ENCODE measurements around the gene PANK4. TPM values are rescaled to one million over a fixed set of nuclear protein-coding genes. Genes with fewer than 3 reads are reported as not detected.

The PANK4 gene
- total RNA-seq, 1 experiment from 2014 or later = 32.2 TPM

- Histone ChIP-seq H2BK120ac (ENCODE audit: low read depth, low read length, poor library complexity, severe bottlenecking) (no peak overlapping the region), H3K4me2 (ENCODE audit: insufficient read depth, insufficient read length, low read length) (no peak overlapping the region), H4K91ac (ENCODE audit: insufficient read length, low read depth, low read length) (no peak overlapping the region), H3K14ac (ENCODE audit: insufficient read depth, low read length) (no peak overlapping the region), H3K56ac (ENCODE audit: insufficient read length, low read depth, low read length) (no peak overlapping the region), H2BK5ac (ENCODE audit: insufficient read length, low read length) (no peak overlapping the region), H2BK12ac (ENCODE audit: insufficient read length, low read depth, low read length) (no peak overlapping the region), H3K27ac (ENCODE audit: insufficient read length, low read depth, low read length) (no peak overlapping the region), H3K79me1 (ENCODE audit: insufficient read depth, low read depth, low read length, poor library complexity, severe bottlenecking) (no peaks in the 10 kb centered on the region), H3T11ph (ENCODE audit: low read length) (no peak overlapping the region), H3K4me1 (ENCODE audit: insufficient read depth, low read length) (no peaks in the 10 kb centered on the region), H3K18ac (ENCODE audit: insufficient read length, low read depth, low read length) (no peak overlapping the region), H3K9ac (ENCODE audit: extremely low read depth, insufficient read length, low read length) (no peak overlapping the region), H3K27me3 (ENCODE audit: insufficient read depth, low read length) (peaks cover 20% of the 10 kb centered on the region; the same call in 1 of the 2 replicates), H3K4ac (ENCODE audit: low read depth, low read length) (no peak overlapping the region), H3K79me2 (ENCODE audit: insufficient read depth, low read length) (no peaks in the 10 kb centered on the region), H4K5ac (ENCODE audit: insufficient read length, low read depth, low read length) (no peak overlapping the region), H4K20me1 (ENCODE audit: control insufficient read depth, insufficient read depth, insufficient read length) (peaks cover 3% of the 10 kb centered on the region), H3K23me2 (ENCODE audit: insufficient read length, low read depth, low read length, poor library complexity, severe bottlenecking) (no peaks in the 10 kb centered on the region), H3K9me3 (ENCODE audit: control insufficient read depth, low read depth, low read length) (no peaks in the 10 kb centered on the region), H2AFZ (ENCODE audit: low read length) (no peak overlapping the region), H3K23ac (ENCODE audit: insufficient read length, low read depth, low read length) (no peak overlapping the region), H2BK20ac (ENCODE audit: low read depth, low read length, poor library complexity, severe bottlenecking) (no peak overlapping the region), H2BK15ac (ENCODE audit: low read depth, low read length) (no peak overlapping the region), H4K8ac (replicated peaks; ENCODE audit: insufficient read length, low read depth, low read length) (no peak overlapping the region), H2AK5ac (ENCODE audit: insufficient read length, low read length) (no peak overlapping the region)
- Mint-ChIP-seq H3K9me3 (peaks cover 0 to 3% of the 10 kb centered on the region in 2 experiments; a peak in 2 of 5 replicates), H3K4me3 (peak overlapping the region in 1 of 2 experiments; percentile 41; a peak in 2 of 5 replicates), H3K27ac (no peak overlapping the region), H3K36me3 (ENCODE audit: insufficient read depth in 1 of 3, low read depth in 3 of 3) (no peaks in the 10 kb centered on the region), H3K27me3 (ENCODE audit: low read depth) (peaks cover 97% of the 10 kb centered on the region), H3K4me1 (peaks cover 10 to 22% of the 10 kb centered on the region in 2 experiments)
- WGBS (ENCODE audit: extremely low coverage, insufficient read length, low lambda C conversion rate) = no CpG with 5 or more reads among the region's 18 CpGs
- TF ChIP-seq, protein P1, sequence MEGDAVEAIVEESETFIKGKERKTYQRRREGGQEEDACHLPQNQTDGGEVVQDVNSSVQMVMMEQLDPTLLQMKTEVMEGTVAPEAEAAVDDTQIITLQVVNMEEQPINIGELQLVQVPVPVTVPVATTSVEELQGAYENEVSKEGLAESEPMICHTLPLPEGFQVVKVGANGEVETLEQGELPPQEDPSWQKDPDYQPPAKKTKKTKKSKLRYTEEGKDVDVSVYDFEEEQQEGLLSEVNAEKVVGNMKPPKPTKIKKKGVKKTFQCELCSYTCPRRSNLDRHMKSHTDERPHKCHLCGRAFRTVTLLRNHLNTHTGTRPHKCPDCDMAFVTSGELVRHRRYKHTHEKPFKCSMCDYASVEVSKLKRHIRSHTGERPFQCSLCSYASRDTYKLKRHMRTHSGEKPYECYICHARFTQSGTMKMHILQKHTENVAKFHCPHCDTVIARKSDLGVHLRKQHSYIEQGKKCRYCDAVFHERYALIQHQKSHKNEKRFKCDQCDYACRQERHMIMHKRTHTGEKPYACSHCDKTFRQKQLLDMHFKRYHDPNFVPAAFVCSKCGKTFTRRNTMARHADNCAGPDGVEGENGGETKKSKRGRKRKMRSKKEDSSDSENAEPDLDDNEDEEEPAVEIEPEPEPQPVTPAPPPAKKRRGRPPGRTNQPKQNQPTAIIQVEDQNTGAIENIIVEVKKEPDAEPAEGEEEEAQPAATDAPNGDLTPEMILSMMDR (conservative IDR thresholded peaks at IDR 0.05) = no peak
- DNase-seq = no peak
Measured at GRCh38 chr1:2534687-2535441, 8.5 kb upstream of the PANK4 start.
